Measurements from ENCODE around the gene TBC1D20. TPM values are rescaled to one million over a fixed set of nuclear protein-coding genes. Genes with fewer than 3 reads are reported as not detected.
"Not testable (repeated sequence)": the region's sequence is repeated elsewhere in the genome, so short reads cannot be mapped to it uniquely, and the experiment has no call there.

Gene TBC1D20
- total RNA-seq, 2 experiments from 2014 or later: 22.2 to 23.8 TPM

GRCh38 chr20:387520-387919 is 74.8 kb downstream of the TBC1D20 start:
- intact Hi-C loops (cut with micrococcal nuclease): no loop called here
- TF ChIP-seq CTCF (IDR thresholded peaks at IDR 0.05): no peak
- Mint-ChIP-seq H3K36me3 (ENCODE audit: low read depth) (peaks cover 62% of the 10 kb centered on the region), H3K4me1 (ENCODE audit: low read depth) (peaks cover 9% of the 10 kb centered on the region), H3K27ac (no peak overlapping the region), H3K27me3 (no peaks in the 10 kb centered on the region), H3K9me3 (no peaks in the 10 kb centered on the region), H3K4me3 (no peak overlapping the region)
- DNase-seq: no peak
- ATAC-seq: no peak
- ChIA-PET POLR2A (no interaction called here), CTCF (interaction anchor here (0.6 kb wide), 1 partner anchor 159 kb away, joined by 3 read pairs; no protein-coding TSS in a partner anchor)

- ChIA-PET POLR2A (interaction anchor here (1.1 to 1.5 kb wide), 3 partner anchors 16 to 156 kb away, joined by 3 to 5 read pairs (median 3); no protein-coding TSS in a partner anchor), CTCF (interaction anchor here (1.2 to 2.0 kb wide), 2 partner anchors 31 to 74 kb away, joined by 3 to 5 read pairs; no protein-coding TSS in a partner anchor)
- H3K4me3 Mint-ChIP-seq; DNase-seq; ATAC-seq; H3K27ac Mint-ChIP-seq; H3K27me3 Mint-ChIP-seq; intact Hi-C loops (cut with micrococcal nuclease); H3K9me3 Mint-ChIP-seq: not testable (repeated sequence)
- Mint-ChIP-seq H3K36me3 (ENCODE audit: low read depth) (peaks cover 58% of the 10 kb centered on the region), H3K4me1 (ENCODE audit: low read depth) (peaks cover 16% of the 10 kb centered on the region)
Observed at GRCh38 chr20:386634-387033, 75.7 kb downstream of the TBC1D20 start.

Other genes with a start within 250 kb of the TBC1D20 start
- not detected for gene DEFB129, start 235.3 kb downstream of the TBC1D20 start, total RNA-seq
- not detected for gene DEFB132, start 204.8 kb downstream of the TBC1D20 start, total RNA-seq
- 1 to 10 TPM; 7.1 to 7.4 TPM for gene C20orf96, start 171.8 kb downstream of the TBC1D20 start, total RNA-seq
- gene ZCCHC3, start 165.0 kb downstream of the TBC1D20 start, total RNA-seq: 10 to 100 TPM; 17.8 to 18.0 TPM
- 10 to 100 TPM; 12.8 to 13.0 TPM for gene SOX12, start 137.0 kb downstream of the TBC1D20 start, total RNA-seq
- gene NRSN2, start 115.4 kb downstream of the TBC1D20 start, total RNA-seq: 1 to 10 TPM; 8.0 to 8.7 TPM
- 10 to 100 TPM; 59.5 to 62.5 TPM for gene TRIB3, start 81.8 kb downstream of the TBC1D20 start, total RNA-seq
- 100 to 1,000 TPM; 122 to 130 TPM for gene RBCK1, start 54.2 kb downstream of the TBC1D20 start, total RNA-seq
- gene CSNK2A1, start 81.3 kb upstream of the TBC1D20 start, total RNA-seq: 100 to 1,000 TPM; 169 to 174 TPM
- gene TCF15, start 147.8 kb upstream of the TBC1D20 start, total RNA-seq: under 1 TPM in 1 of 2 experiments, not detected in 1; 0.23 TPM
- gene SRXN1, start 190.7 kb upstream of the TBC1D20 start, total RNA-seq: 1 to 10 TPM; 9.4 to 9.8 TPM
- not detected for gene SCRT2, start 213.3 kb upstream of the TBC1D20 start, total RNA-seq